ENCODE data around the gene EID3. TPM values are rescaled to one million over a fixed set of nuclear protein-coding genes. Genes with fewer than 3 reads are reported as not detected.

Gene EID3
- polyA plus RNA-seq, 2 of the 4 experiments (the other 2 are of a cell fraction) = 6.8 to 12.2 TPM

GRCh38 chr12:104342635-104343249, 39.2 kb downstream of the EID3 start (continued):
- no peak for TF ChIP-seq CEBPB (IDR thresholded peaks at IDR 0.05)
- 0 out of 2 replicates have a peak, but pooled peaks have one; percentile 62 for TF ChIP-seq HOXB5 (CRISPR knock-in tag; IDR thresholded peaks at IDR 0.05)
- TF ChIP-seq KDM1A (IDR thresholded peaks at IDR 0.05; ENCODE audit: low read depth) = no peak
- no peak for TF ChIP-seq RNF2 (IDR thresholded peaks at IDR 0.05; ENCODE audit: borderline replicate concordance, low read depth)
- peak; percentile 50; the same call in 1 of the 2 replicates for TF ChIP-seq HOXA7 (CRISPR knock-in tag; IDR thresholded peaks at IDR 0.05)
- TF ChIP-seq EP300 (IDR thresholded peaks at IDR 0.05) = no peak
- TF ChIP-seq RAD21 (conservative IDR thresholded peaks at IDR 0.05 in 1 of 2, IDR thresholded peaks at IDR 0.05 in 1 of 2) = no peak
- TF ChIP-seq ZFP36 (IDR thresholded peaks at IDR 0.05; ENCODE audit: borderline replicate concordance, partially characterized antibody) = no peak
- TF ChIP-seq CBX2 (IDR thresholded peaks at IDR 0.05; ENCODE audit: borderline replicate concordance, low read depth) = no peak
- peak; percentile 87 for TF ChIP-seq TFCP2L1 (CRISPR knock-in tag; IDR thresholded peaks at IDR 0.05)
- TF ChIP-seq EHMT2 (IDR thresholded peaks at IDR 0.05; ENCODE audit: low read depth) = no peak
- no peak for TF ChIP-seq POLR2A (IDR thresholded peaks at IDR 0.05; ENCODE audit: low read length)
- no peak for TF ChIP-seq HMGXB4 (CRISPR knock-in tag; IDR thresholded peaks at IDR 0.05; ENCODE audit: borderline replicate concordance)
- no peak for TF ChIP-seq NFE2L2 (conservative IDR thresholded peaks at IDR 0.05; ENCODE audit: low read length)
- peak; percentile 41; a peak in 2 of 5 replicates for TF ChIP-seq JUN (IDR thresholded peaks at IDR 0.05)
- TF ChIP-seq RARB (CRISPR knock-in tag; IDR thresholded peaks at IDR 0.05) = no peak
- no peak for TF ChIP-seq BHLHE40 (IDR thresholded peaks at IDR 0.05; ENCODE audit: low read depth, low read length)
- no peak for TF ChIP-seq SMC3 (IDR thresholded peaks at IDR 0.05)
- TF ChIP-seq GATA3 (IDR thresholded peaks at IDR 0.05; ENCODE audit: borderline replicate concordance) = no peak
- TF ChIP-seq POLR2AphosphoS2 (conservative IDR thresholded peaks at IDR 0.05; ENCODE audit: low read length) = peak; percentile 99
- no peak for TF ChIP-seq ZSCAN20 (CRISPR knock-in tag; IDR thresholded peaks at IDR 0.05)
- TF ChIP-seq JUNB (IDR thresholded peaks at IDR 0.05) = no peak
- TF ChIP-seq SREBF2 (IDR thresholded peaks at IDR 0.05) = no peak
- TF ChIP-seq, protein P1, sequence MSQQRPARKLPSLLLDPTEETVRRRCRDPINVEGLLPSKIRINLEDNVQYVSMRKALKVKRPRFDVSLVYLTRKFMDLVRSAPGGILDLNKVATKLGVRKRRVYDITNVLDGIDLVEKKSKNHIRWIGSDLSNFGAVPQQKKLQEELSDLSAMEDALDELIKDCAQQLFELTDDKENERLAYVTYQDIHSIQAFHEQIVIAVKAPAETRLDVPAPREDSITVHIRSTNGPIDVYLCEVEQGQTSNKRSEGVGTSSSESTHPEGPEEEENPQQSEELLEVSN (IDR thresholded peaks at IDR 0.05; ENCODE audit: borderline replicate concordance, low read depth) = no peak
- TF ChIP-seq PBX3 (IDR thresholded peaks at IDR 0.05) = no peak
- no peak for TF ChIP-seq HDAC2 (IDR thresholded peaks at IDR 0.05)
- peak; percentile 68; the same call in 1 of the 2 replicates for TF ChIP-seq TP53 (CRISPR knock-in tag; IDR thresholded peaks at IDR 0.05)
- TF ChIP-seq ATOH8 (CRISPR knock-in tag; IDR thresholded peaks at IDR 0.05; ENCODE audit: low read depth) = 0 out of 2 replicates have a peak, but pooled peaks have one; percentile 14
- peak; percentile 92 for TF ChIP-seq FOSB (CRISPR knock-in tag; IDR thresholded peaks at IDR 0.05)
- no peak for TF ChIP-seq ESRRA (IDR thresholded peaks at IDR 0.05; ENCODE audit: borderline replicate concordance, low read length)
- TF ChIP-seq, protein P2, sequence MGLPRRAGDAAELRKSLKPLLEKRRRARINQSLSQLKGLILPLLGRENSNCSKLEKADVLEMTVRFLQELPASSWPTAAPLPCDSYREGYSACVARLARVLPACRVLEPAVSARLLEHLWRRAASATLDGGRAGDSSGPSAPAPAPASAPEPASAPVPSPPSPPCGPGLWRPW (IDR thresholded peaks at IDR 0.05) = no peak
